Activated naive CD8-positive, alpha-beta T cell treated with anti-CD3 and anti-CD28 coated beads, Interleukin-2, amount 50 U/mL, for 24 hours (primary cell): ENCODE results near the gene PHKB.

ENCODE experiments used
- ATAC-seq: fragments of 150-1000 bp; cut with Tn5 transposase; one replicate; pipeline ENCODE4 v1.10.0; 2021
- DNase-seq: peaks from one replicate; pipeline ENCODE4 v3.0.0; 2021
- H3K27ac Mint-ChIP-seq: one replicate; pipeline ENCODE4 v1.8.0; 2021; ENCODE audit warnings: mild to moderate bottlenecking, mixed read lengths
- H3K27me3 Mint-ChIP-seq: one replicate; pipeline ENCODE4 v1.8.0; 2021; ENCODE audit warnings: mixed read lengths
- H3K36me3 Mint-ChIP-seq: one replicate; pipeline ENCODE4 v1.8.0; 2021; ENCODE audit warnings: low read depth, mixed read lengths
- H3K4me1 Mint-ChIP-seq: one replicate; pipeline ENCODE4 v1.8.0; 2021; ENCODE audit warnings: mixed read lengths
- H3K4me3 Mint-ChIP-seq: one replicate; pipeline ENCODE4 v1.8.0; 2021; ENCODE audit warnings: mild to moderate bottlenecking, moderate library complexity, mixed read lengths
- H3K9me3 Mint-ChIP-seq: one replicate; pipeline ENCODE4 v1.8.0; 2021; ENCODE audit warnings: mixed read lengths

PHKB gene

GRCh38 chr16:47584464-47585225 is 123.5 kb downstream of the PHKB start:
- ATAC-seq (no peak), DNase-seq (no peak)
- Mint-ChIP-seq H3K4me3 (no peak overlapping the region), H3K9me3 (no peaks in the 10 kb centered on the region), H3K36me3 (peaks cover 11% of the 10 kb centered on the region), H3K27me3 (no peaks in the 10 kb centered on the region), H3K4me1 (no peaks in the 10 kb centered on the region), H3K27ac (no peak overlapping the region)

GRCh38 chr16:47586121-47586520 is 125.0 kb downstream of the PHKB start:
- no peaks in the 10 kb centered on the region for H3K27me3 Mint-ChIP-seq
- DNase-seq (no peak), ATAC-seq (no peak)
- no peak overlapping the region for H3K4me3 Mint-ChIP-seq
- no peaks in the 10 kb centered on the region for H3K4me1 Mint-ChIP-seq
- H3K9me3 Mint-ChIP-seq = no peaks in the 10 kb centered on the region
- H3K36me3 Mint-ChIP-seq = peaks cover 18% of the 10 kb centered on the region
- H3K27ac Mint-ChIP-seq = no peak overlapping the region

GRCh38 chr16:47590472-47590871 is 129.3 kb downstream of the PHKB start:
- H3K36me3 Mint-ChIP-seq = peaks cover 14% of the 10 kb centered on the region
- no peak for ATAC-seq
- H3K4me1 Mint-ChIP-seq = peaks cover 4% of the 10 kb centered on the region
- no peaks in the 10 kb centered on the region for H3K27me3 Mint-ChIP-seq
- no peaks in the 10 kb centered on the region for H3K9me3 Mint-ChIP-seq
- no peak overlapping the region for H3K4me3 Mint-ChIP-seq
- no peak overlapping the region for H3K27ac Mint-ChIP-seq
- no peak for DNase-seq

- ATAC-seq (no peak), DNase-seq (no peak)
- Mint-ChIP-seq H3K27ac (no peak overlapping the region), H3K4me1 (peaks cover 4% of the 10 kb centered on the region), H3K27me3 (no peaks in the 10 kb centered on the region), H3K9me3 (no peaks in the 10 kb centered on the region), H3K4me3 (no peak overlapping the region), H3K36me3 (peaks cover 16% of the 10 kb centered on the region)
Measured at GRCh38 chr16:47592232-47592631, 131.1 kb downstream of the PHKB start.

- ATAC-seq (no peak), DNase-seq (no peak)
- Mint-ChIP-seq H3K36me3 (peaks cover 13% of the 10 kb centered on the region), H3K9me3 (no peaks in the 10 kb centered on the region), H3K4me3 (no peak overlapping the region), H3K27ac (no peak overlapping the region), H3K4me1 (peaks cover 2% of the 10 kb centered on the region), H3K27me3 (no peaks in the 10 kb centered on the region)
Measured at GRCh38 chr16:47599512-47599911, 138.4 kb downstream of the PHKB start.

- H3K4me1 Mint-ChIP-seq = peaks cover 2% of the 10 kb centered on the region
- no peaks in the 10 kb centered on the region for H3K27me3 Mint-ChIP-seq
- ATAC-seq = no peak
- no peak overlapping the region for H3K27ac Mint-ChIP-seq
- peaks cover 13% of the 10 kb centered on the region for H3K36me3 Mint-ChIP-seq
- DNase-seq = no peak
- no peaks in the 10 kb centered on the region for H3K9me3 Mint-ChIP-seq
- H3K4me3 Mint-ChIP-seq = no peak overlapping the region
Measured at GRCh38 chr16:47600376-47600775, 139.2 kb downstream of the PHKB start.

- H3K9me3 Mint-ChIP-seq = peaks cover 11% of the 10 kb centered on the region
- no peak for ATAC-seq
- no peak for DNase-seq
- no peak overlapping the region for H3K27ac Mint-ChIP-seq
- H3K4me1 Mint-ChIP-seq = peaks cover 2% of the 10 kb centered on the region
- no peak overlapping the region for H3K4me3 Mint-ChIP-seq
- peaks cover 24% of the 10 kb centered on the region for H3K36me3 Mint-ChIP-seq
- no peaks in the 10 kb centered on the region for H3K27me3 Mint-ChIP-seq
Measured at GRCh38 chr16:47604306-47604705, 143.2 kb downstream of the PHKB start.

- Mint-ChIP-seq H3K4me3 (no peak overlapping the region), H3K9me3 (peaks cover 11% of the 10 kb centered on the region), H3K27ac (no peak overlapping the region)
Measured at GRCh38 chr16:47611042-47611441, 149.9 kb downstream of the PHKB start.

GRCh38 chr16:47611848-47612493 is 150.8 kb downstream of the PHKB start:
- Mint-ChIP-seq H3K27me3 (no peaks in the 10 kb centered on the region), H3K27ac (no peak overlapping the region), H3K4me3 (no peak overlapping the region), H3K36me3 (peaks cover 49% of the 10 kb centered on the region), H3K9me3 (peaks cover 11% of the 10 kb centered on the region), H3K4me1 (no peaks in the 10 kb centered on the region)
- ATAC-seq = no peak
- no peak for DNase-seq

More at GRCh38 chr16:47611042-47611441, 149.9 kb downstream of the PHKB start:
- DNase-seq = no peak
- ATAC-seq = no peak
- H3K27me3 Mint-ChIP-seq = no peaks in the 10 kb centered on the region
- peaks cover 53% of the 10 kb centered on the region for H3K36me3 Mint-ChIP-seq
- H3K4me1 Mint-ChIP-seq = no peaks in the 10 kb centered on the region

- no peak for DNase-seq
- peaks cover 9% of the 10 kb centered on the region for H3K9me3 Mint-ChIP-seq
- peaks cover 45% of the 10 kb centered on the region for H3K36me3 Mint-ChIP-seq
- no peak for ATAC-seq
- H3K4me1 Mint-ChIP-seq = no peaks in the 10 kb centered on the region
- H3K4me3 Mint-ChIP-seq = no peak overlapping the region
- H3K27ac Mint-ChIP-seq = no peak overlapping the region
- H3K27me3 Mint-ChIP-seq = no peaks in the 10 kb centered on the region
Measured at GRCh38 chr16:47612711-47613110, 151.6 kb downstream of the PHKB start.

GRCh38 chr16:47613251-47613650 is 152.1 kb downstream of the PHKB start:
- no peaks in the 10 kb centered on the region for H3K4me1 Mint-ChIP-seq
- H3K9me3 Mint-ChIP-seq = peaks cover 4% of the 10 kb centered on the region
- no peak overlapping the region for H3K4me3 Mint-ChIP-seq
- no peak overlapping the region for H3K27ac Mint-ChIP-seq
- peaks cover 40% of the 10 kb centered on the region for H3K36me3 Mint-ChIP-seq
- no peak for ATAC-seq
- no peak for DNase-seq
- H3K27me3 Mint-ChIP-seq = no peaks in the 10 kb centered on the region

- Mint-ChIP-seq H3K4me1 (no peaks in the 10 kb centered on the region), H3K27ac (no peak overlapping the region)
Measured at GRCh38 chr16:47617732-47618131, 156.6 kb downstream of the PHKB start.

GRCh38 chr16:47622451-47623176 is 161.5 kb downstream of the PHKB start:
- H3K9me3 Mint-ChIP-seq = peaks cover 5% of the 10 kb centered on the region
- ATAC-seq (no peak), DNase-seq (no peak)
- H3K27me3 Mint-ChIP-seq = no peaks in the 10 kb centered on the region
- no peak overlapping the region for H3K4me3 Mint-ChIP-seq
- H3K36me3 Mint-ChIP-seq = peaks cover 9% of the 10 kb centered on the region
- no peaks in the 10 kb centered on the region for H3K4me1 Mint-ChIP-seq
- no peak overlapping the region for H3K27ac Mint-ChIP-seq

More at GRCh38 chr16:47617732-47618131, 156.6 kb downstream of the PHKB start:
- Mint-ChIP-seq H3K4me3 (no peak overlapping the region), H3K27me3 (no peaks in the 10 kb centered on the region), H3K9me3 (no peaks in the 10 kb centered on the region), H3K36me3 (peaks cover 16% of the 10 kb centered on the region)
- ATAC-seq = no peak
- no peak for DNase-seq

- Mint-ChIP-seq H3K9me3 (peaks cover 5% of the 10 kb centered on the region), H3K27me3 (no peaks in the 10 kb centered on the region), H3K36me3 (peaks cover 12% of the 10 kb centered on the region), H3K4me3 (no peak overlapping the region), H3K4me1 (no peaks in the 10 kb centered on the region), H3K27ac (no peak overlapping the region)
- DNase-seq (no peak), ATAC-seq (no peak)
Measured at GRCh38 chr16:47624563-47624962, 163.4 kb downstream of the PHKB start.

- no peak overlapping the region for H3K4me3 Mint-ChIP-seq
- peaks cover 5% of the 10 kb centered on the region for H3K9me3 Mint-ChIP-seq
- ATAC-seq (no peak), DNase-seq (no peak)
- no peaks in the 10 kb centered on the region for H3K27me3 Mint-ChIP-seq
- H3K27ac Mint-ChIP-seq = no peak overlapping the region
- H3K4me1 Mint-ChIP-seq = no peaks in the 10 kb centered on the region
- peaks cover 12% of the 10 kb centered on the region for H3K36me3 Mint-ChIP-seq
Measured at GRCh38 chr16:47625115-47625567, 164.0 kb downstream of the PHKB start.
